CD14-positive monocyte (primary cell): ENCODE data around the gene PIEZO1. TPM values are rescaled to one million over a fixed set of nuclear protein-coding genes. Genes with fewer than 3 reads are reported as not detected.

Source experiments
- DNase-seq, 3 donors: peaks; one replicate each; pipeline ENCODE4 v3.0.0-alpha.2; 2011 to 2022
- H2AFZ ChIP-seq: 2 replicates; pipeline ENCODE4 v1.6.0; 2012; ENCODE audit warnings: mild to moderate bottlenecking, low read depth, low read length, inconsistent platforms; ENCODE audit not compliant: insufficient read depth, poor library complexity, severe bottlenecking
- H3K27ac ChIP-seq, 2 donors: 1 replicate in 1 of 2; 2 replicates in 1 of 2; pipeline ENCODE4 v1.5.1; 2012 to 2013; ENCODE audit warnings: low read length in 2 of 2, control low read depth in 1 of 2, inconsistent platforms in 1 of 2, low read depth in 1 of 2, mild to moderate bottlenecking in 1 of 2
- H3K27me3 ChIP-seq, 2 donors: one replicate each; pipeline versions ENCODE4 v1.6.0 to v1.6.1; 2011 to 2013; ENCODE audit warnings: low read length in 2 of 2; ENCODE audit not compliant: control insufficient read depth in 2 of 2, insufficient read depth in 2 of 2
- H3K36me3 ChIP-seq, 2 donors: replicated peaks in 1 of 2; 1 replicate in 1 of 2; 2 replicates in 1 of 2; pipeline versions ENCODE4 v1.5.1 to v1.6.1; 2012 to 2013; ENCODE audit warnings: low read length in 2 of 2, control low read depth in 1 of 2, inconsistent platforms in 1 of 2, mild to moderate bottlenecking in 1 of 2; ENCODE audit not compliant: insufficient read depth in 2 of 2, control insufficient read depth in 1 of 2
- H3K4me1 ChIP-seq, 2 donors: 1 replicate in 1 of 2; 2 replicates in 1 of 2; pipeline versions ENCODE4 v1.5.1 to v1.6.1; 2012 to 2013; ENCODE audit warnings: low read length in 2 of 2, control low read depth in 1 of 2, inconsistent platforms in 1 of 2, mild to moderate bottlenecking in 1 of 2, moderate library complexity in 1 of 2; ENCODE audit not compliant: insufficient read depth in 2 of 2, control insufficient read depth in 1 of 2
- H3K4me2 ChIP-seq: replicated peaks from 2 replicates; pipeline ENCODE3; 2012; ENCODE audit warnings: low read length, moderate library complexity, mild to moderate bottlenecking; ENCODE audit not compliant: poor library complexity, severe bottlenecking; ENCODE audit errors: extremely low read depth
- H3K4me3 ChIP-seq, 3 experiments: fragments of 200-600 bp in 1 of 3; sonication (generic) in 1 of 3; replicated peaks in 1 of 3; 1 replicate in 2 of 3; 2 replicates in 1 of 3; pipeline ENCODE4 v1.5.1; 2011 to 2013; ENCODE audit warnings: low read length in 3 of 3, mild to moderate bottlenecking in 3 of 3, control low read depth in 2 of 3, low read depth in 2 of 3, inconsistent platforms in 1 of 3, moderate library complexity in 1 of 3
- H3K79me2 ChIP-seq: 2 replicates; pipeline ENCODE4 v1.6.0; 2012; ENCODE audit warnings: mild to moderate bottlenecking, control low read depth, inconsistent platforms, low read length, moderate library complexity; ENCODE audit not compliant: insufficient read depth
- H3K9ac ChIP-seq: 2 replicates; pipeline ENCODE4 v1.6.0; 2017; ENCODE audit warnings: low read length, mild to moderate bottlenecking; ENCODE audit not compliant: insufficient read depth, poor library complexity, severe bottlenecking
- H3K9me3 ChIP-seq, 2 donors: replicated peaks in 1 of 2; 1 replicate in 1 of 2; 2 replicates in 1 of 2; pipeline versions ENCODE4 v1.5.1 to v1.6.1; 2012 to 2013; ENCODE audit warnings: low read length in 2 of 2, control low read depth in 1 of 2; ENCODE audit not compliant: control insufficient read depth in 1 of 2, insufficient read depth in 1 of 2
- H4K20me1 ChIP-seq: 2 replicates; pipeline ENCODE4 v1.6.0; 2012; ENCODE audit warnings: mild to moderate bottlenecking, low read length, control low read depth, moderate library complexity; ENCODE audit not compliant: insufficient read depth
- H3K27ac Mint-ChIP-seq, 7 donors: one replicate each; pipeline ENCODE4 v1.8.0; 2020; ENCODE audit warnings: mild to moderate bottlenecking in 7 of 7, mixed read lengths in 7 of 7, moderate library complexity in 6 of 7, inconsistent platforms in 2 of 7
- H3K27me3 Mint-ChIP-seq, 3 donors: one replicate each; pipeline ENCODE4 v1.8.0; 2021 to 2022; ENCODE audit warnings: low read depth in 3 of 3, mild to moderate bottlenecking in 3 of 3, mixed read lengths in 3 of 3, moderate library complexity in 3 of 3, inconsistent platforms in 1 of 3
- H3K36me3 Mint-ChIP-seq, 2 donors: one replicate each; pipeline ENCODE4 v1.8.0; 2020; ENCODE audit warnings: mixed read lengths in 2 of 2, inconsistent platforms in 1 of 2, mild to moderate bottlenecking in 1 of 2
- H3K4me1 Mint-ChIP-seq: one replicate; pipeline ENCODE4 v1.8.0; 2020; ENCODE audit warnings: mild to moderate bottlenecking, mixed read lengths
- H3K4me3 Mint-ChIP-seq, 2 donors: one replicate each; pipeline ENCODE4 v1.8.0; 2020; ENCODE audit warnings: mild to moderate bottlenecking in 2 of 2, mixed read lengths in 2 of 2, moderate library complexity in 1 of 2
- H3K9me3 Mint-ChIP-seq, 7 donors: one replicate each; pipeline ENCODE4 v1.8.0; 2020 to 2022; ENCODE audit warnings: mixed read lengths in 7 of 7, mild to moderate bottlenecking in 6 of 7, moderate library complexity in 6 of 7, inconsistent platforms in 2 of 7
- CTCF ChIP-seq: fragments of 200-600 bp; IDR thresholded peaks from one replicate; pipeline ENCODE4 v1.8.0; 2022; ENCODE audit warnings: antibody characterized with exemption, mild to moderate bottlenecking
- whole genome bisulfite sequencing: methylation state at CpG from one replicate; pipeline ENCODE4 v1.1.5; 2013; ENCODE audit warnings: missing lambda C conversion rate; ENCODE audit not compliant: insufficient coverage; 5-methylcytosine and 5-hydroxymethylcytosine counted together
- intact Hi-C, 2 donors: fragments of 100-400 bp; cut with micrococcal nuclease; formaldehyde crosslinking; loops; one replicate each; pipeline versions ENCODE4 v1.15.0 to v1.15.1; 2023
- polyA plus RNA-seq, 3 donors: library from polyadenylated mRNA; depleted of rRNA in 1 of 3; unstranded in 2 of 3; stranded (reverse) in 1 of 3; fragments of 300-500 nt in 2 of 3; fragments of >200 nt in 1 of 3; fragmentation: Illumina TruSeq in 2 of 3; gene quantifications; 1 replicate in 2 of 3; 2 replicates in 1 of 3; pipeline ENCODE4 v1.2.3, GENCODE V29; 2012 to 2021

The PIEZO1 gene
- polyA plus RNA-seq, 3 donors: 10.2 to 405 (median 15.0) TPM

- Histone ChIP-seq H2AFZ (no peak overlapping the region), H3K36me3 (peaks cover 77 to 95% of the 10 kb centered on the region in 2 donors), H3K27ac (no peak overlapping the region), H4K20me1 (peaks cover 100% of the 10 kb centered on the region), H3K9ac (no peak overlapping the region), H3K9me3 (no peaks in the 10 kb centered on the region), H3K4me3 (no peak overlapping the region), H3K4me1 (no peaks in the 10 kb centered on the region), H3K27me3 (no peaks in the 10 kb centered on the region), H3K4me2 (no peak overlapping the region), H3K79me2 (peaks cover 26% of the 10 kb centered on the region)
- 46% methylated on average over 54 of the region's 54 CpGs for WGBS
- TF ChIP-seq CTCF: peak; percentile 100
- DNase-seq: peak; percentile 64 to 79 (median 78)
- Mint-ChIP-seq H3K36me3 (peaks cover 43 to 75% of the 10 kb centered on the region in 2 donors), H3K27ac (no peak overlapping the region), H3K9me3 (no peaks in the 10 kb centered on the region), H3K27me3 (no peaks in the 10 kb centered on the region), H3K4me1 (no peaks in the 10 kb centered on the region), H3K4me3 (no peak overlapping the region)
- intact Hi-C loops: loop anchor here (1.0 to 5.0 kb wide), 4 partner anchors 120 to 479 kb away; partner anchors contain the start of genes ZNF778 (in 2 of the 2), GALNS (in 1 of the 2) and TRAPPC2L (in 1 of the 2)
These were observed 47.5 kb downstream of the PIEZO1 start for GRCh38 chr16:88737298-88738150.

GRCh38 chr16:88736496-88736895 lies 48.5 kb downstream of the PIEZO1 start:
- no peaks in the 10 kb centered on the region for H3K27me3 ChIP-seq
- H3K36me3 ChIP-seq: peaks cover 78 to 94% of the 10 kb centered on the region in 2 donors
- Mint-ChIP-seq H3K27me3 (no peaks in the 10 kb centered on the region), H3K9me3 (no peaks in the 10 kb centered on the region), H3K27ac (no peak overlapping the region), H3K4me3 (no peak overlapping the region), H3K36me3 (peaks cover 43 to 75% of the 10 kb centered on the region in 2 donors), H3K4me1 (no peaks in the 10 kb centered on the region)
- H4K20me1 ChIP-seq: peaks cover 99% of the 10 kb centered on the region
- intact Hi-C loops: loop anchor here (2.0 to 5.0 kb wide), 3 partner anchors 121 to 480 kb away; partner anchors contain the start of genes ZNF778 (in 2 of the 2), GALNS (in 1 of the 2) and TRAPPC2L (in 1 of the 2)
- no peak overlapping the region for H3K4me3 ChIP-seq
- H3K9ac ChIP-seq: no peak overlapping the region
- no peaks in the 10 kb centered on the region for H3K9me3 ChIP-seq
- H3K79me2 ChIP-seq: peaks cover 20% of the 10 kb centered on the region
- no peak overlapping the region for H3K4me2 ChIP-seq
- H3K27ac ChIP-seq: no peak overlapping the region
- 98% methylated on average over 14 of the region's 21 CpGs for WGBS
- no peak overlapping the region for H2AFZ ChIP-seq
- no peaks in the 10 kb centered on the region for H3K4me1 ChIP-seq
- no peak for DNase-seq
- no peak for TF ChIP-seq CTCF
